Keratinocyte (primary cell): ENCODE data around the gene KLHL6. TPM values are rescaled to one million over a fixed set of nuclear protein-coding genes. Genes with fewer than 3 reads are reported as not detected.

ENCODE experiments used
- DNase-seq: peaks from one replicate; pipeline ENCODE4 v3.0.0-alpha.2; 2011; ENCODE audit warnings: low read depth, missing footprints, low spot score
- FAIRE-seq: peaks from 2 replicates; lab custom pipeline; 2011; peaks lifted over from hg19 to GRCh38; lab: Jason Lieb, UNC
- H2AFZ ChIP-seq: 2 replicates; pipeline ENCODE4 v1.6.0; 2012; ENCODE audit warnings: low read length, control low read depth, inconsistent platforms; ENCODE audit not compliant: control insufficient read depth
- H3K27ac ChIP-seq: 2 replicates; pipeline ENCODE4 v1.5.1; 2011; ENCODE audit warnings: low read length; ENCODE audit not compliant: control insufficient read depth, insufficient read depth
- H3K27me3 ChIP-seq: 3 replicates; pipeline ENCODE4 v1.6.0; 2011; ENCODE audit warnings: low read length; ENCODE audit not compliant: control insufficient read depth, insufficient read depth; ENCODE audit errors: extremely low read depth
- H3K36me3 ChIP-seq, 2 experiments: 2 replicates in 1 of 2; 3 replicates in 1 of 2; pipeline ENCODE4 v1.5.1; 2011; ENCODE audit warnings: low read length in 2 of 2, mild to moderate bottlenecking in 1 of 2; ENCODE audit not compliant: control insufficient read depth in 2 of 2, insufficient read depth in 2 of 2; ENCODE audit errors: extremely low read depth in 1 of 2
- H3K4me1 ChIP-seq: 3 replicates; pipeline ENCODE4 v1.5.1; 2011; ENCODE audit warnings: low read length; ENCODE audit not compliant: control insufficient read depth, insufficient read depth; ENCODE audit errors: extremely low read depth
- H3K4me2 ChIP-seq: 3 replicates; pipeline ENCODE4 v1.6.0; 2011; ENCODE audit warnings: low read depth, low read length; ENCODE audit not compliant: control insufficient read depth, insufficient read depth; ENCODE audit errors: extremely low read depth
- H3K4me3 ChIP-seq, 3 experiments: fragments of 200-600 bp in 1 of 3; sonication (generic) in 1 of 3; 2 replicates in 2 of 3; 3 replicates in 1 of 3; pipeline ENCODE4 v1.5.1; 2011 to 2016; ENCODE audit warnings: low read length in 3 of 3, mild to moderate bottlenecking in 3 of 3, control low read depth in 2 of 3, inconsistent platforms in 1 of 3, low read depth in 1 of 3, mixed read lengths in 1 of 3, mixed run types in 1 of 3, moderate library complexity in 1 of 3; ENCODE audit not compliant: control insufficient read depth in 2 of 3, insufficient read depth in 2 of 3; ENCODE audit errors: extremely low read depth in 1 of 3
- H3K79me2 ChIP-seq: 2 replicates; pipeline ENCODE4 v1.6.0; 2012; ENCODE audit warnings: low read length; ENCODE audit not compliant: control insufficient read depth, insufficient read depth
- H3K9ac ChIP-seq: 3 replicates; pipeline ENCODE4 v1.6.0; 2011; ENCODE audit warnings: low read length; ENCODE audit not compliant: control insufficient read depth, insufficient read depth; ENCODE audit errors: extremely low read depth
- H3K9me1 ChIP-seq: 3 replicates; pipeline ENCODE4 v1.6.0; 2011; ENCODE audit warnings: low read length; ENCODE audit not compliant: control insufficient read depth, insufficient read depth; ENCODE audit errors: extremely low read depth
- H3K9me3 ChIP-seq: 2 replicates; pipeline ENCODE4 v1.5.1; 2012; ENCODE audit warnings: low read depth, low read length; ENCODE audit not compliant: control insufficient read depth
- H4K20me1 ChIP-seq: 3 replicates; pipeline ENCODE4 v1.6.0; 2011; ENCODE audit warnings: low read length; ENCODE audit not compliant: control insufficient read depth, insufficient read depth; ENCODE audit errors: extremely low read depth
- CTCF ChIP-seq, 3 experiments: IDR thresholded peaks in 1 of 3; conservative IDR thresholded peaks in 1 of 3; optimal IDR thresholded peaks in 1 of 3; 2 replicates in 2 of 3; 3 replicates in 1 of 3; pipeline versions ENCODE3 to v1.5.1; 2011; ENCODE audit warnings: low read length in 3 of 3, mild to moderate bottlenecking in 3 of 3, moderate library complexity in 2 of 3, control low read depth in 1 of 3, inconsistent platforms in 1 of 3; ENCODE audit not compliant: insufficient read depth in 2 of 3; ENCODE audit errors: extremely low read depth in 1 of 3
- EZH2 ChIP-seq: IDR thresholded peaks from one replicate; pipeline ENCODE4 v1.6.1; 2012; ENCODE audit warnings: inconsistent platforms, mild to moderate bottlenecking, low read length, moderate library complexity
- dilution Hi-C: fragments of 300-500 bp; cut with MboI; formaldehyde crosslinking; loops from one replicate; pipeline ENCODE4 v1.7.0; 2020; ENCODE audit warnings: low sequenced_read_pairs; ENCODE audit not compliant: extremely low pct_ligation_motif_present
- polyA plus RNA-seq, 5 experiments: library from polyadenylated mRNA; depleted of rRNA in 3 of 5; stranded (reverse) in 3 of 5; stranded (forward) in 1 of 5; unstranded in 1 of 5; fragments of >200 nt; gene quantifications; 1 replicate in 1 of 5; 2 replicates in 3 of 5; 3 replicates in 1 of 5; pipeline versions ENCODE4 v1.2.1 to v1.2.3, GENCODE V29; 2011 to 2012; ENCODE audit warnings: missing spikeins in 2 of 5, low read depth in 1 of 5, low replicate concordance in 1 of 5

Gene KLHL6
- polyA plus RNA-seq, 1 donor (not counting 4 experiments of a cell fraction or from before 2014, with no cell fraction given) = 0.10 TPM

- Histone ChIP-seq H3K9me3 (peaks cover 2% of the 10 kb centered on the region), H3K36me3 (no peaks in the 10 kb centered on the region), H2AFZ (no peak overlapping the region), H4K20me1 (no peaks in the 10 kb centered on the region), H3K79me2 (no peaks in the 10 kb centered on the region), H3K4me3 (no peak overlapping the region), H3K9me1 (no peaks in the 10 kb centered on the region), H3K27ac (no peak overlapping the region), H3K9ac (no peak overlapping the region), H3K4me1 (peaks cover 5% of the 10 kb centered on the region), H3K27me3 (no peaks in the 10 kb centered on the region), H3K4me2 (no peak overlapping the region)
- FAIRE-seq (no peak), DNase-seq (no peak)
- TF ChIP-seq CTCF (optimal IDR thresholded peaks at IDR 0.05 in 1 of 3, IDR thresholded peaks at IDR 0.05 in 1 of 3, conservative IDR thresholded peaks at IDR 0.05 in 1 of 3; ENCODE audit: extremely low read depth in 1 of 3, insufficient read depth in 2 of 3, low read length in 3 of 3) (no peak), EZH2 (no peak)
- dilution Hi-C loops = no loop called here
Measured at GRCh38 chr3:183444748-183445147, 110.8 kb downstream of the KLHL6 start.

GRCh38 chr3:183443395-183444385 is 111.8 kb downstream of the KLHL6 start:
- Histone ChIP-seq H2AFZ (no peak overlapping the region), H3K36me3 (no peaks in the 10 kb centered on the region), H4K20me1 (no peaks in the 10 kb centered on the region), H3K79me2 (no peaks in the 10 kb centered on the region), H3K9ac (no peak overlapping the region), H3K9me3 (peaks cover 2% of the 10 kb centered on the region), H3K27me3 (no peaks in the 10 kb centered on the region), H3K27ac (no peak overlapping the region), H3K4me3 (no peak overlapping the region), H3K4me2 (no peak overlapping the region), H3K4me1 (peaks cover 5% of the 10 kb centered on the region), H3K9me1 (no peaks in the 10 kb centered on the region)
- TF ChIP-seq CTCF (optimal IDR thresholded peaks at IDR 0.05 in 1 of 3, IDR thresholded peaks at IDR 0.05 in 1 of 3, conservative IDR thresholded peaks at IDR 0.05 in 1 of 3; ENCODE audit: extremely low read depth in 1 of 3, insufficient read depth in 2 of 3, low read length in 3 of 3) (no peak), EZH2 (no peak)
- FAIRE-seq (no peak), DNase-seq (no peak)
- dilution Hi-C loops = no loop called here
